ENCODE results near the gene ARHGAP33. TPM values are rescaled to one million over a fixed set of nuclear protein-coding genes. Genes with fewer than 3 reads are reported as not detected.

Gene ARHGAP33
- total and polyA plus RNA-seq, 2 of the 8 experiments (the other 6 are each of a cell fraction or from before 2014, with no cell fraction given) = 6.5 to 25.2 TPM

GRCh38 chr19:35813043-35813890 is 37.9 kb downstream of the ARHGAP33 start:
- no peak overlapping the region for H2BK15ac ChIP-seq (ENCODE audit: low read length)
- WGBS, 2 experiments (ENCODE audit: extremely low coverage in 1 of 2, insufficient coverage in 1 of 2, insufficient read length in 1 of 2, insufficient replicate concordance in 2 of 2, low coverage in 1 of 2, low lambda C conversion rate in 2 of 2, missing lambda C conversion rate in 1 of 2) = 90% methylated on average over 11 of the region's 11 CpGs; no CpG with 5 or more reads in 1 of the 2 experiments
- TF ChIP-seq JUN (IDR thresholded peaks at IDR 0.05; ENCODE audit: low read depth, low read length) (no peak), JUND (IDR thresholded peaks at IDR 0.05; ENCODE audit: low read length) (no peak), EGR1 (IDR thresholded peaks at IDR 0.05; ENCODE audit: borderline replicate concordance, low read depth, low read length) (no peak), EZH2 (IDR thresholded peaks at IDR 0.05; ENCODE audit: low read depth, low read length, severe bottlenecking) (no peak), GTF2F1 (IDR thresholded peaks at IDR 0.05; ENCODE audit: borderline replicate concordance, low read depth, low read length) (no peak), NRF1 (IDR thresholded peaks at IDR 0.05; ENCODE audit: low read depth, low read length) (no peak), ATF2 (IDR thresholded peaks at IDR 0.05; ENCODE audit: low read length) (no peak), ASH2L (IDR thresholded peaks at IDR 0.05; ENCODE audit: low read length) (no peak), RFX5 (IDR thresholded peaks at IDR 0.05; ENCODE audit: borderline replicate concordance, low read depth, low read length) (no peak), SUZ12 (IDR thresholded peaks at IDR 0.05; ENCODE audit: low read length) (no peak), CBX5 (IDR thresholded peaks at IDR 0.05; ENCODE audit: low read depth, low read length) (no peak), POLR2A (IDR thresholded peaks at IDR 0.05; ENCODE audit: control extremely low read depth in 1 of 2, low read depth in 2 of 2, low read length in 2 of 2) (no peak)

More at GRCh38 chr19:35813043-35813890, 37.9 kb downstream of the ARHGAP33 start:
- no peak overlapping the region for H3K18ac ChIP-seq (ENCODE audit: extremely low read depth, low read length)
- H3K56ac ChIP-seq (replicated peaks; ENCODE audit: insufficient read length, low read depth, low read length) = no peak overlapping the region
- H2AFZ ChIP-seq (ENCODE audit: low read length) = no peak overlapping the region
- H3K4me3 ChIP-seq (ENCODE audit: extremely low read depth in 1 of 4, insufficient read depth in 2 of 4, low read depth in 3 of 4, low read length in 4 of 4) = no peak overlapping the region
- no peak overlapping the region for H3K4me2 ChIP-seq (ENCODE audit: insufficient read depth in 1 of 2, low read depth in 2 of 2, low read length in 2 of 2)
- H3K9me3 ChIP-seq (ENCODE audit: insufficient read depth in 2 of 2, low read depth in 1 of 2, low read length in 1 of 2) = no peaks in the 10 kb centered on the region
- no peak overlapping the region for H2BK12ac ChIP-seq (ENCODE audit: low read depth, low read length)
- no peak overlapping the region for H3K4ac ChIP-seq (replicated peaks; ENCODE audit: insufficient read length, low read depth, low read length)
- H4K5ac ChIP-seq (ENCODE audit: insufficient read length, low read depth, low read length) = no peak overlapping the region
- H2BK20ac ChIP-seq (ENCODE audit: low read length) = no peak overlapping the region
- ChIA-PET POLR2A (ENCODE audit: partially characterized antibody) (interaction anchor here (1.0 kb wide), 1 partner anchor 99 kb away, joined by 3 read pairs; no protein-coding TSS in a partner anchor), CTCF (ENCODE audit: partially characterized antibody) (no interaction called here)
- no peak overlapping the region for H4K8ac ChIP-seq (ENCODE audit: extremely low read depth, insufficient read depth, low read length)
- H3K4me1 ChIP-seq (replicated peaks in 1 of 4; ENCODE audit: control insufficient read depth in 3 of 4, insufficient read depth in 4 of 4, low read length in 3 of 4) = peaks cover 0 to 4% (median 1%) of the 10 kb centered on the region in 4 experiments; a peak in 4 of 7 replicates
- H2BK120ac ChIP-seq (replicated peaks; ENCODE audit: low read depth, low read length) = no peak overlapping the region
- DNase-seq (ENCODE audit: low read depth in 1 of 2, low spot score in 2 of 2) = no peak
- no peak overlapping the region for H3K23ac ChIP-seq (ENCODE audit: insufficient read length)
- no peak overlapping the region for H2BK5ac ChIP-seq (ENCODE audit: low read depth, low read length)
- no peak overlapping the region for H3K14ac ChIP-seq (ENCODE audit: insufficient read length)
- no peak overlapping the region for H3K27ac ChIP-seq (ENCODE audit: low read depth, low read length)
- H3K79me2 ChIP-seq (ENCODE audit: control insufficient read depth in 1 of 2, insufficient read depth in 2 of 2, low read length in 2 of 2) = no peaks in the 10 kb centered on the region
- no peaks in the 10 kb centered on the region for H3K23me2 ChIP-seq (ENCODE audit: low read depth, low read length)
- no peaks in the 10 kb centered on the region for H3K27me3 ChIP-seq (replicated peaks in 1 of 4; ENCODE audit: control insufficient read depth in 3 of 4, extremely low read depth in 1 of 4, insufficient read depth in 3 of 4, low read length in 3 of 4)
- no peak overlapping the region for H3K9ac ChIP-seq (replicated peaks in 1 of 4; ENCODE audit: extremely low read depth in 1 of 4, low read depth in 3 of 4, low read length in 3 of 4)
- no peak for FAIRE-seq
- H3K79me1 ChIP-seq (ENCODE audit: low read depth, low read length) = no peaks in the 10 kb centered on the region
- H4K91ac ChIP-seq (replicated peaks; ENCODE audit: insufficient read length, low read length) = no peak overlapping the region
- H3K36me3 ChIP-seq (ENCODE audit: control insufficient read depth in 2 of 4, insufficient read depth in 4 of 4, low read length in 3 of 4) = no peaks in the 10 kb centered on the region
- no peaks in the 10 kb centered on the region for H4K20me1 ChIP-seq (replicated peaks in 1 of 2; ENCODE audit: control insufficient read depth in 1 of 2, insufficient read depth in 2 of 2, low read length in 2 of 2)
- H2AK5ac ChIP-seq (ENCODE audit: low read depth, low read length) = no peak overlapping the region
